GM12874 (cell line): ENCODE data around the gene DBNDD2.
A peak's percentile ranks its signal among the peaks of the same experiment; 100 is the strongest.

ENCODE experiments used
- TF ChIP-seq, protein P1 (sequence below): IDR thresholded peaks from 2 replicates; pipeline ENCODE4 v1.5.1; 2011; ENCODE audit warnings: low read depth, mild to moderate bottlenecking, control low read depth, low read length, moderate library complexity; ENCODE audit not compliant: insufficient read depth

The DBNDD2 gene, protein sequence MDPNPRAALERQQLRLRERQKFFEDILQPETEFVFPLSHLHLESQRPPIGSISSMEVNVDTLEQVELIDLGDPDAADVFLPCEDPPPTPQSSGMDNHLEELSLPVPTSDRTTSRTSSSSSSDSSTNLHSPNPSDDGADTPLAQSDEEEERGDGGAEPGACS

DNA sequence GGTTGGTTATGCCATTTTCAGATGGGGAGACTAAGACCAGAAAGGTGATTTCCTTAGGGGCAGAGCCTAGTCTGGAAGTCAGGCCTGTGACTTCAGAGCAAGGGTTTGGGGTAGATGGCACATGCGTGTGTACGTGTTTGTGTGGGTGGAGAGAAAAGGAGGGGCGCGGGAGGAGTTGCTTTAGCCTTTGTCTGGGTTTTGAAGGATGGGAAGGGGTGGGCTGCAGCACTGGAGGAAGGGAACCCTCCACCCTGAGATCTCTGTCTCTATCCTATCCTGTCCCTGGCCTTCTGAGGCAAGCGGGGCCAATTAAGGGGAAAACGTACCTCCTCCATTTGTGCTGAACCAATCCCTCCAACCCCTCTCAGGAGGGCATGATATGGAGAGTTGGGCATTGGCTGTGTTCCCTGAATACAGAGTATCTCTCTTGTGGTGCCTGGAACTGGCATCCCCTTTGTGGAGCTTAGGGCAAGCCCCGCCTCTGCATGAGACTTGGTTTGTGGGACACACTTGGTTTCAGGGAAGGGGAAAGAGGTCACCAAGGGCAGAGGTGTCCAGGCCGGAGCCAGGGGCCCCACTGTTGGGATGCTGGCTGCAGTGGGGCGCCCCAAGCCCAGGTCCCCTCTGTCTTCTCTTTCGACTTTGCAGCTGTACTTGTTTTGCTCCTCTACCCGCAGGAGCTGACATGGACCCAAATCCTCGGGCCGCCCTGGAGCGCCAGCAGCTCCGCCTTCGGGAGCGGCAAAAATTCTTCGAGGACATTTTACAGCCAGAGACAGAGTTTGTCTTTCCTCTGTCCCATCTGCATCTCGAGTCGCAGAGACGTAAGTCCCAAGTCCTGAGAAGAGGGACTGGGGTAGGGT, at the start of gene DBNDD2:
Gene DBNDD2, plus strand, starts transcription at position 507 of the 863 bp plus-strand sequence. Its CDS starts 179 bp downstream, at position 686.
- TF ChIP-seq, protein P1, sequence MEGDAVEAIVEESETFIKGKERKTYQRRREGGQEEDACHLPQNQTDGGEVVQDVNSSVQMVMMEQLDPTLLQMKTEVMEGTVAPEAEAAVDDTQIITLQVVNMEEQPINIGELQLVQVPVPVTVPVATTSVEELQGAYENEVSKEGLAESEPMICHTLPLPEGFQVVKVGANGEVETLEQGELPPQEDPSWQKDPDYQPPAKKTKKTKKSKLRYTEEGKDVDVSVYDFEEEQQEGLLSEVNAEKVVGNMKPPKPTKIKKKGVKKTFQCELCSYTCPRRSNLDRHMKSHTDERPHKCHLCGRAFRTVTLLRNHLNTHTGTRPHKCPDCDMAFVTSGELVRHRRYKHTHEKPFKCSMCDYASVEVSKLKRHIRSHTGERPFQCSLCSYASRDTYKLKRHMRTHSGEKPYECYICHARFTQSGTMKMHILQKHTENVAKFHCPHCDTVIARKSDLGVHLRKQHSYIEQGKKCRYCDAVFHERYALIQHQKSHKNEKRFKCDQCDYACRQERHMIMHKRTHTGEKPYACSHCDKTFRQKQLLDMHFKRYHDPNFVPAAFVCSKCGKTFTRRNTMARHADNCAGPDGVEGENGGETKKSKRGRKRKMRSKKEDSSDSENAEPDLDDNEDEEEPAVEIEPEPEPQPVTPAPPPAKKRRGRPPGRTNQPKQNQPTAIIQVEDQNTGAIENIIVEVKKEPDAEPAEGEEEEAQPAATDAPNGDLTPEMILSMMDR, result no peak

DNA sequence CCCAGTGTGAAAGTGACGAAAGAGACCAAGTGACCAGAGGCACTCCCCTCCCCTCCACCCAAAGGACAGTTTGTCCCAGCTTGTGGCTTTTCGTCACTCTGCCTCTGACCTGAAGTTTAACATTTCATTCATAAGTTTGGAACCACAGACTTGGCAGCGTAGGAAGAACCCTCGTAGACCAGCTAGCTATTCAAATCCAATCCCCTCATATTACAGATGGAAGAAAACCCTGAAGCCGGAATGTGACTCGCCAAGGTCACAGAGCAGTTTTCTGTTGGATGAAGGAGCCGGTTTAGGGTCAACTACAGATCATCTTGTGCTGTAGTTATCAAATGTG, 49.1 kb upstream of the DBNDD2 start:
- TF ChIP-seq, protein P1, result no peak

DNA sequence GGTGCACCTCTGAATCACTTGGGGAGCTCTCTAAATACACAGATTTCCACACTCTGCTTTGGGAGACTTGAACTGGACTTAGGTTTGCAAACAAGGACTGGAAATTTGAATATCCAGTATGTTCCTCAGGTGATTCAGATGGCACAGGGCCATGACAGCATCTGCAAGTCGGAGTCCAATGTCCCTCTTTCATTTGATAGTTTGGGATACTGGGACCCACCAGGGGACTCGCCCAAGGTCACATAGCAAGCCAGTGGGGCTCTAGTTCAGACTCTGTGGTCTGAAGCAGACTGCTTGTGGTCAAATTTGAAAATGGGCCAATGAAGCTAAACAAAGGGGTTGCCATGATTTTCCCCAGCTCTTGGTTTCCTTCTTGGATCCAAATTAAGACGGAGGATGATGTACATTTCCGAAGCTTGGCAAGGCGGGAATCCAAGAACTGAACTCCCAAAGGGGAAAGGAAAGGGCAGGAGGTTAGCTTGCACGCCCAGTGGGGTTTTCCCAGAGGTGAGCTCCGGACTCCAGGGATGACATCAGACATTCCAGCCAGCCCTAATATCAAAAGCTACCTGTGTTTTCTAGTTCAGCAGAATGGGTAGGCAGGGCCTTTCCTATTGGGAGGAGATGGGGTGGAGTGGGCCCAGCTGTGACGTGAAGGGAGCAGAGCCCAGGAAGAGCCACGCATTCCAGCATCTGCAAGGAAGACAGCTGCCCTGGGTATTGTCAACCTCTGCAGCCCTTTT, 48.5 kb upstream of the DBNDD2 start:
- TF ChIP-seq, protein P1, result no peak

DNA sequence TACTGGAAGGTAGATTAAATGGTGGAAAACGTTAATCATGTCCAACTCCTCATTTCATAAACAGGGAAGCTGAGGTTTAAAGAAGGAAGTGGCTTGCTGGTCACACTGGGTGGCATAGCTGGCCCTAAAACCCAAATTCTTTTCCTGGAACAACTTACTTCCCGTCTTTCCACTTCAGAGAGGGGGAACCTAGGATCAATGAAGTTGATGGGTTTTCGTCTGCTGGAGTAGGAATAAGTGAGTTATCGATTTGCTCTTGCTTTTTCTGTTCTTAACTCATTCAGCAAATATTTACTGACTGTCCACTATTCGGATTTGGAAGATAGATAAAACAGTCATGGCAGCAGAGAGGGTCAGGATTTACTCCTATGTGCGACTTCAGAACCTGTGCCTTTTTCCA, 46.3 kb upstream of the DBNDD2 start:
- TF ChIP-seq, protein P1, result no peak

DNA sequence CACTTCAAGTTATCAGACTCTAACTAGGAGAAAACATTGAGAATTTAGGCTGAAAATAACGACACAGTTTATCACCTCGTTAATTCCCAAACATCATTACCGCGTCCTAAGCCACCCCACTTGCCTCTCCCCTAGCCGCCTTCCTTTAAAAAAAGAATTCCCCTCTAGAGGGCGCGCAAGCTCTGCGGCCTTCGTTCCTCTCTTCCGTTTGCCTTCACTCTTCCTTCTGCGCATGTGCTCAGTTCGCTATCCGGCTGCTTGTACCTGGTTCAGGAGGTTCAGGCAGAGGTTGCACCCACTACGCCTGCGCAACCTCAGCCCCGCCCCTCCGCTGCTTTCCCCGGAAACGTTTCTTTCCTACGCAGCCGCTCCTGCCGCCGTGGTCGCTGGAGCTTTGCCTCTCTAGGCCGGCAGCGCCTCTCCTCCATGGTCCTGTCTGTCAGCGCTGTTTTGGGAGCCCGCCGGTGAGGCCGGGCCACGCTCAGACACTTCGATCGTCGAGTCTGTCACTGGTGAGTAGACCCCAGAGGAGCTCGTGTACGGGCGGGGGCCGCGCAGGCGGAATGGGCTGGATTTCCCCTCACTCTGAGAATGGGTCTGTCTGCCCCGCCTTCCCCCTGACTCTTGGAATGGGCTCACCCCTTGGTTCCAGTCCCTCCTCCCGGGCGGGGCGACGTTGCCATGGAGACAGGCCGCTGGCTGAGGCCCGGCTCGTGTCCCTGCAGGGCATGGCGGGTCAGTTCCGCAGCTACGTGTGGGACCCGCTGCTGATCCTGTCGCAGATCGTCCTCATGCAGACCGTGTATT, 45.1 kb upstream of the DBNDD2 start, which contains the start of gene SYS1:
Gene SYS1, plus strand, starts transcription at position 353 of the 807 bp plus-strand sequence. Its CDS starts 376 bp downstream, at position 729.
- TF ChIP-seq, protein P1, result peak; percentile 82

DNA sequence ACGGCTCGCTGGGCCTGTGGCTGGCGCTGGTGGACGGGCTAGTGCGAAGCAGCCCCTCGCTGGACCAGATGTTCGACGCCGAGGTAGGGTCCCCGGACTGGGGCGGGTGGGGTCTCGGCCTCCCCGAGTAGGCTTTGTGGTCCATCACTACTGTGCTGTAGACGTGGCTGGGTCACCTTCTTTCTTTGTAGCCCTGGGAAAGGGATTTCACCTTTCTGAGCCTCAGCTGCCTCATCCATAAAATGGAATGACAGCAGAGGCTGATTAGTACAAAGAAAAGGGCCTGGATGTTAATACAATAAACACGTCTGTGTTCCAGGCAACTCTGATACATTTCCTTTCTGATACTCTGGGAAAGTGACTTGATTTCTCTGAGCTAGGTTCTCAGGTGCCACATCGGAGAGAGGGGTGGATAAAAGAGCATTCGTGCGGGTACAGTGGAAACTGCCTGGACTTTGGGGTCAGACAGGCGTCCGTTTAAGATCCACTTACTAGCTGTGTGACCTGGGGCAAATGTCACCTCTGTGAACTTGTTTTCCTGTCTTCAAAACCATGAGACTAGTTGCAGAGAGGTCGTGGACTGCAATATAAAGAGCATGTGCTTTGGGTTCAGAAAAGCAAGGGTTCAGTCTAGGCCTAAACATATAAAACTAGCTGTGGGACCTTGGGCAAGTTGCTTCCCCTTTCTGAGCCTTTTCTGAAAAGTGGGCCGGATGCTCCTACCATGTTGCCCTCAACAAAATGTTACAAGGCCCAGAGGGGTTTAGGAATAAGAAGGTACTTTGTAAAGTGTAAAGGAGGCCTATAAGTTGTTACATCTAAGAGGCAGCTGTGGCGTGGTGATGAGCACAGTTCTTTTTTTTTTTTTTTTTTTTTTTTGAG, 44.2 kb upstream of the DBNDD2 start:
- TF ChIP-seq, protein P1, result no peak
